GM13977 (cell line): ENCODE results near the gene SULF2.

ENCODE experiments used
- DNase-seq: peaks from one replicate; pipeline ENCODE4 v3.0.0; 2012; ENCODE audit warnings: low spot score
- in situ Hi-C: fragments of 300-500 bp; cut with MboI; formaldehyde crosslinking; loops from one replicate; pipeline ENCODE4 v1.12.0; 2022; ENCODE audit warnings: low sequenced_read_pairs, low pct_unique_long_range_greater_than_20kb, mixed read lengths, inconsistent platforms; ENCODE audit not compliant: unreplicated experiment
- TF ChIP-seq, protein P1 (sequence below): IDR thresholded peaks from 2 replicates; pipeline ENCODE4 v1.5.1; 2012; ENCODE audit warnings: mild to moderate bottlenecking, control low read depth; ENCODE audit not compliant: insufficient read depth; ENCODE audit errors: extremely low read depth, missing control alignments

SULF2 gene

DNA sequence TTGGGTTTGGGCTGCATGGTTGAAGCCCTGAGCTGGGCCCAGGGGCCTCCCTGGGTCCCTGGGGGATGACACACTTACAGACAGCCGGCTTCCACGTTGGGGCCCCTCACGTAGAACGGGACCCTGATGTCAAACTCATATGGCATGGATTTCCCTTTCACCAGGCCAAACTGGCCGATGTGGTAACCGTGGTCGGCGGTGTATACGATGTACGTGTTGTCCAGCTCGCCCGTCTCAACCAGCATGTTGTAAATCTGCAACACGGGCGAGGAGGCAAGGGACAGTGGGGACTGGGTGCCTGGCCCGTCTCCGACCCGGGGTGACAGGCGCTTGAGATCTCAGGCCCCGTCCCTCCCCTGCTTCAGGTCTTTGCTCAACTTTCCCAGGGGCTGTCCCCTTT is 102.4 kb downstream of the SULF2 start:
- in situ Hi-C loops, result no loop called here
- TF ChIP-seq, protein P1, sequence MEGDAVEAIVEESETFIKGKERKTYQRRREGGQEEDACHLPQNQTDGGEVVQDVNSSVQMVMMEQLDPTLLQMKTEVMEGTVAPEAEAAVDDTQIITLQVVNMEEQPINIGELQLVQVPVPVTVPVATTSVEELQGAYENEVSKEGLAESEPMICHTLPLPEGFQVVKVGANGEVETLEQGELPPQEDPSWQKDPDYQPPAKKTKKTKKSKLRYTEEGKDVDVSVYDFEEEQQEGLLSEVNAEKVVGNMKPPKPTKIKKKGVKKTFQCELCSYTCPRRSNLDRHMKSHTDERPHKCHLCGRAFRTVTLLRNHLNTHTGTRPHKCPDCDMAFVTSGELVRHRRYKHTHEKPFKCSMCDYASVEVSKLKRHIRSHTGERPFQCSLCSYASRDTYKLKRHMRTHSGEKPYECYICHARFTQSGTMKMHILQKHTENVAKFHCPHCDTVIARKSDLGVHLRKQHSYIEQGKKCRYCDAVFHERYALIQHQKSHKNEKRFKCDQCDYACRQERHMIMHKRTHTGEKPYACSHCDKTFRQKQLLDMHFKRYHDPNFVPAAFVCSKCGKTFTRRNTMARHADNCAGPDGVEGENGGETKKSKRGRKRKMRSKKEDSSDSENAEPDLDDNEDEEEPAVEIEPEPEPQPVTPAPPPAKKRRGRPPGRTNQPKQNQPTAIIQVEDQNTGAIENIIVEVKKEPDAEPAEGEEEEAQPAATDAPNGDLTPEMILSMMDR, result no peak
- no peak for DNase-seq

DNA sequence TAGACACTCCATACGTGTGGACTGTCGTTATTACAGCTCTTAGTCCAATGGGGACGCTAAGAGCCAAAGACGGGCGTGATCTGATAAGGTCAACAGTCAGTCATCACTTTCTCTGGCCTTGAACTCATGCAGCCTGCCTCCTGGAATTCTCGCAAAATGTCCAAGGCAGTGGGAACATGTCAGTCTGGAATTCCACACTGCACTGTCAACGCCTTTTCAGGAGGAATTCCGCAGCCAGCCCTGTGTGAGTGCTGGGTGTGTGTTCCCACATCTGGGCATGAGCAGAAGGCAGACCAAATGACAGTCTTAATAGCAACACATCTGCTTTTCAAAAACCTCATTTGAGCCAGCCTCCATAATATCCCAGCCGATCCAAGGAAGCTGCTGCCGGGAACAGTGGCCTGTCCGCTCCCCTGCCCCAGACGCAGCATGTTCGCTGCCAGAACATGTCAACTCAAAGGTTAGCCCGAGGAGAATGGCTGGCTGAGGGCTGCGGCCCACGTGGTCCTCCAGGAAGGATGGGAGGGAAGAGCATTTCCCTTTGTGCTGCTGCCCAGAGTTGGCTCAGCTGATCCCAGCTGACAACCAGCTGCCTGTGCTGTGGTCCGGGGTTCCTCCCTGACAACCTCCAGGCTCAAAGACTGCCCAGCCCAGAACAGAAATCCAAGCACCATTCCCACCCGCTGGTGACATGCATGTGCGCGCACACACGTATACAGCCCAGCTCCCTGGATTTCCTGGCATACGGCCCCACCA is 103.1 kb downstream of the SULF2 start:
- in situ Hi-C loops, result no loop called here
- DNase-seq, result no peak
- TF ChIP-seq, protein P1, result no peak

DNA sequence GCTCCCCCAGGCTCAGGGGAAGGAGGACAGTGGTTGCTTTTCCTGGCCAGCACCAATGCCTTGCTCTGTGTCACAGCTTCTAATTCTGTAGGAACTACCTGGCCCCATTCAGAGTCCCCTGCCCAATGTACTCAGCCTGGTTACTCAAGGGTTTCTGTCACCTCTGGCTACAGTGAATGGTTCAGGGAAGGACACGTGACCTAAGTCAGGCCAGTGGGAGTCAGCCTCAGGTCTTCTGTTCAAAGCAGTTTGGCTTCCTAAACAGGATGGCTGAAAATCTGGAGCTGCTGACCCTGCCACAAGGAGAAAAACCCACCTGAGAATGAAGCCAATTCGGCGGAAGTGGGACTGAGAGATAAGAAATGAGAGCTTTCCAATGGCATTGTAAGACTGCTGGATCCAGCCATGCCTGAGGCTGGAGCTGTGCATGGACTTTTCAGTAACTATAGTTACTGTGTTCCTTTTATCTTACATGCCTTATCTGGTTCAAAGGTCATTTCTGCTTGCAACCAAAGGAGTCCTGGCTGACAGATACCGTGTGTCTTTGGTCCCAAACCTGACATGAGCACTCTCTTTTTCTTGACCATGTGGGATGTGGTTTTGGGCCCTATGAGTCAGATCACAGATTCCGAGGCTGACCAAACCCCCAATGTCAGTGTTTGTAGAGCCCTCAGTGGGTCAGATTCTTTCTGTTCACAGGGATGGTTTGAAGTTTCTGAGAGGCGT is 104.3 kb downstream of the SULF2 start:
- TF ChIP-seq, protein P1, result no peak
- no peak for DNase-seq
- in situ Hi-C loops, result no loop called here

DNA sequence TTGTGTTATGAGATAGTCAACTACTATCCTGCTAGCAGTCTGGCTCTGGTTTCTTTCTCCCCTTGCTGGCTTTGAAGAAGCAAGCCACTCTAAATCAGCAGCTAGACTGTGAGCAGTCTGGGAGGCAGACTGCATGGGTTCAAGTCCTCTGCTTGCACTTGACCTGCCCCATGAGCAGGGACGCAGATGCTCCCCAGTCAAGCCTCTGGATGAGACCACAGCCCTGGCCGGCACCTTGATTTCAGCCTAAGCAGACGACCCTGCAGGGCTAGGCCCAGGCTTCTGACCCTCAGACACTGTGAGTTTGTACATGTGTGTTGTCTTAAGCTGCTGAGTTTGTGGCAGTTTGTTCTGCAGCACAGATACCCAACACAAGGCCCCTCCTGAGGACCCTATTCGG is 105.8 kb downstream of the SULF2 start:
- TF ChIP-seq, protein P1, result no peak
- no peak for DNase-seq
- in situ Hi-C loops, result no loop called here

DNA sequence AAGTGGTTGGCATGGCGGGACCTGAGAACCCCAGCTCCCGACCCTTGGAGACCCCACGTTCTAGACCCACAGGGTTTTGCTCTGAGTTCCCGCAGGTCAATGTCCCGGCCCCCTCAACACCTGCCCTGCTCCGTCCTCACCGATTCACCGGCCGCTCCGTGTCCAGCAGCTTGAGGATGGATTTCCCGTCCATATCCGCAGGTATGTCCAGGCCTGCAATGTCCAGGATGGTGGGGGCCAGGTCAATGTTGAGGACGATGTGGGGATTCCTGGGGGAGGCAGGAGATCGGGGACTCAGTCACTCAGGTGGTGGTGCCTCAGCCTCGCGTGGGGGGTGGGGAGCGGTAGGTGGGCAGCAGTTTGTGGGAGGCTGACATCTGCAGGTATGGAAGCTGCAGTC is 106.7 kb downstream of the SULF2 start:
- DNase-seq, result no peak

DNA sequence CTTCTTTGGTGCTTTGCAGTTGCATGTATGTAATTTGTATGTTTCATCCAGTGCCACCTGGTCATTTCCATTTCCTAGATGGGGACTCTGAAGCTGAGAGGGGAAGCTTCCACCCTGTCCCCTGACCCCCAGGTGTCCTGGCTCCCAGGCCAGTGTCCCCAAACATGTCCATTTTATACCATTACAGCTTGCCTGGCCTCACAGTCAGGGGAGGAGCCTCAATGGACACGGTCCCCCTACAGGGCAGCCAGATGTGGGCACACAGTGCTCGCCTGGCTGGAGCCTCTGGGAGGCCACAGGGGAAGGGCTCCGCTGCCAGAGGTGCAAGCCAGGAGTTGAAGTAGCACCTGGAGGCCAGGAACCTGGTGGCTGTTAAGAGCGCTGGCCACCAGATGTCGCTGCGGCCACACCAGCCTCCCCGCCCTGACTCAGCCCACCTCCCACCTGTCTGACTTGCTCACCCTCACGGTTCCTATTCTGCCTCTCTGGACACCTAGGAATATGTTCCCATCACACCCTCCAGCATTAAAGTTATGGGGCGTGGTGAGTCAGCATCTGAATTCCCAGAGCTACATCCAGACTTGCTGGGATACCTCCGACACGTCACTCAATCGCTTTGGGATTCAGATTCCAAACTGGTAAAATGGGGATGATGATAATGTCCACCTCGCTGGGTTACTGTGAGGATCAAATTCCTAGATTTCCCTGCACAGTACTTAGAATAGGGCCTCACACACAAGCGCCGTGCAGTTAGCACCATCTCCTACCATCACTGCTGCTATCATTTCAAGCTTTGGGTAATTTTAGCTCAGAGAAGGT is 107.4 kb downstream of the SULF2 start:
- TF ChIP-seq, protein P1, result peak; percentile 97
- in situ Hi-C loops, result no loop called here
- DNase-seq, result peak; percentile 85

More for the DNA sequence above, 106.7 kb downstream of the SULF2 start:
- in situ Hi-C loops, result no loop called here
- TF ChIP-seq, protein P1, result no peak
